ENCODE results near the gene GPR108. TPM values are rescaled to one million over a fixed set of nuclear protein-coding genes. Genes with fewer than 3 reads are reported as not detected.

GPR108 gene
- total RNA-seq, 4 donors from 2014 or later: 45.7 to 72.8 (median 52.0) TPM

DNA sequence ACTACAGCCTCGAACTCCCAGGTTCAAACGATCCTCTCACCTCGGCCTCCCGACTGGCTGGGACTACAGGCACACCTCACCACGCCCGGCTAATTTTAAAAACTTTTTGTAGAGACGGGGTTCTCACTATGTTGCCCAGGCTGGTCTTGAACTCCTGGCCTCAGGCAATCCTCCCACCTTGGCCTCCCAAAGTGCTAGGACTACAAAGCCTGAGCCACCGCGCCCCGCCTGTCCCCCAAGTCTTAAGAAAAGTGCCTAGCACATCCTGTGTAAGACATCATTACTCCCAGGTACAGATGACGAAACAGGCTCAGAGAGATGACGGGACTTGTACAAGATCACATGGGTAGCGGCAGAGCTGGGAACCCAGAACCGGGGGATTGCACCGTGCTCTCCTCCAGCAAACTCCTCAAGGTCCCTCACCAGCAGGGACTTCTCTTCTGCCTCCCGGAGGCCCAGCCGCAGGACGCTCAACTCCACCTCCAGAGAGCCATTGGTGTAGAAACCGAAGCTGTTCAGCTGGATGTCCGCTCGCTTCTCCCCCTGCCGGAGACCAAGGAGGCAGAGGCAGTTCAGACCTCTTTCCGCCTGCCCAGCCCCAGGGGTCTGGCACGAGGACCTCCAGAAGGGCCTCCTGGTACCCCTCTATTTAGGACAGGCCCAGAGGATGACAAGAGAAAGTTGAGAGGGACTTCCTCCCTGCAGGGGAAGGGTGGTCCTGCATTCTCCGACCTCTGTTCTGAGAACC lies 1.0 kb downstream of the GPR108 start:
- H3K4me1 ChIP-seq: peaks cover 26 to 50% (median 26%) of the 10 kb centered on the region in 3 donors
- 54% methylated on average over 4 to 8 of the region's 25 CpGs for WGBS, 2 donors
- H3K9me3 ChIP-seq: no peaks in the 10 kb centered on the region
- DNase-seq: peak; percentile 45
- intact Hi-C loops (cut with DNase I): no loop called here
- H3K27me3 ChIP-seq: no peaks in the 10 kb centered on the region
- peak overlapping the region; percentile 84 to 97 (median 88) for H3K4me3 ChIP-seq
- peak; percentile 48 to 75 (median 59) for TF ChIP-seq CTCF (IDR thresholded peaks at IDR 0.05)
- TF ChIP-seq POLR2A (IDR thresholded peaks at IDR 0.05): peak in 2 of 4 donors; percentile 22 to 65
- H3K27ac ChIP-seq: peak overlapping the region; percentile 96 to 99 (median 98)
- H3K36me3 ChIP-seq: peaks cover 11 to 42% (median 19%) of the 10 kb centered on the region in 3 donors

GRCh38 chr19:6735181-6735911 lies 2.0 kb downstream of the GPR108 start:
- peaks cover 21 to 51% (median 23%) of the 10 kb centered on the region in 3 donors for H3K4me1 ChIP-seq
- H3K36me3 ChIP-seq: peaks cover 15 to 52% (median 19%) of the 10 kb centered on the region in 3 donors
- DNase-seq: no peak
- TF ChIP-seq CTCF (IDR thresholded peaks at IDR 0.05): no peak
- no peak for TF ChIP-seq POLR2A (IDR thresholded peaks at IDR 0.05)
- intact Hi-C loops (cut with DNase I): no loop called here
- H3K4me3 ChIP-seq: peak overlapping the region in 1 of 4 donors; percentile 85
- 67 to 83% methylated on average over 8 to 11 of the region's 15 CpGs for WGBS, 2 donors
- peak overlapping the region; percentile 96 to 99 (median 98) for H3K27ac ChIP-seq
- H3K9me3 ChIP-seq: no peaks in the 10 kb centered on the region
- no peaks in the 10 kb centered on the region for H3K27me3 ChIP-seq

- peaks cover 20 to 58% (median 23%) of the 10 kb centered on the region in 3 donors for H3K4me1 ChIP-seq
- no peak overlapping the region for H3K27ac ChIP-seq
Observed at GRCh38 chr19:6734096-6734696, 3.2 kb downstream of the GPR108 start.

DNA sequence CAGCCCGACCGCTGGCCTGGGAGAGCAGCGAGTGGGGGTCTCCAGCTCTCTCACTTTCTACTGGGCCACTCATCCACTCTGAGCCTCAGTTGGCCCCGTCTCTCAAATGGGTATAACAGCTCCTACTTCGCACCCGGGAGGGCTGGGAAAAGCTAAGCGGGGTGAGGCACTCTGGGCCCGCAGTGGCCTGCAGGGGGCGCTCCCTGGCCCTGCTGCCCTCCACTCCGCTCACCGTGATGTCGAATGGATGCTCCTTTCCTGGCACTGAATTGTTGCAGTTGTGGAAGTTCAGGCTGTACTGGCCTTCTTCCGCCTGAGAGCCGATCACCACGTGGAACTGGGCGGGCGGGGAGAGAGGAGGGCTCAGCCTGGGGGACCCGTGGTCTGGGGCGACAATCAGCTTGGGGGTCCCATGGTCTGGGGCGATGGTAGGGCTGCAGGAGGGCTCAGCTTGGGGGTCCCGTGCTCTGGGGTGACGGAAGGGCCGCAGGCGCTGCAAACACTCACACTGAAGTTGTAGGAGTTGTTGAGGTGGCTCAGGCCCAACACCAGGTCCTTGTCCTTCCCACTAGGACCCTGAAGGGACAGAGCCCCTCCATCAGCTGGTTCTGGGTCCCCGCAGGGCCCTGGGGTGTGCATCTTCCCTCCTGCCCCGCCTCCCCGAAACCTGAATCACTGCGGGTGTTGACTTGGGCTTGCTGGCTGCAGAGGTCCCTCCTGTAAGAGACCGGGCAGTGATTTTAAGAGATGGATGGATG lies 3.9 kb downstream of the GPR108 start:
- no peak for DNase-seq
- H3K9me3 ChIP-seq: no peaks in the 10 kb centered on the region

More at GRCh38 chr19:6734096-6734696, 3.2 kb downstream of the GPR108 start:
- Histone ChIP-seq H3K4me3 (no peak overlapping the region), H3K9me3 (no peaks in the 10 kb centered on the region), H3K36me3 (peaks cover 15 to 59% (median 19%) of the 10 kb centered on the region in 3 donors), H3K27me3 (no peaks in the 10 kb centered on the region)
- no peak for DNase-seq
- TF ChIP-seq POLR2A (IDR thresholded peaks at IDR 0.05) (no peak), CTCF (IDR thresholded peaks at IDR 0.05) (no peak)
- intact Hi-C loops (cut with DNase I): no loop called here
- WGBS, 2 donors: 79 to 92% methylated on average over 10 to 17 of the region's 20 CpGs

More for the DNA sequence above, 3.9 kb downstream of the GPR108 start:
- H3K27ac ChIP-seq: no peak overlapping the region
- intact Hi-C loops (cut with DNase I): no loop called here
- H3K4me3 ChIP-seq: no peak overlapping the region
- H3K27me3 ChIP-seq: no peaks in the 10 kb centered on the region
- peaks cover 15 to 59% (median 19%) of the 10 kb centered on the region in 3 donors for H3K36me3 ChIP-seq
- WGBS, 2 donors: 84 to 92% methylated on average over 12 to 15 of the region's 29 CpGs
- peaks cover 14 to 57% (median 16%) of the 10 kb centered on the region in 3 donors for H3K4me1 ChIP-seq
- TF ChIP-seq POLR2A (IDR thresholded peaks at IDR 0.05) (no peak), CTCF (IDR thresholded peaks at IDR 0.05) (peak in 2 of 6 experiments; percentile 24 to 25)

Measured in esophagus squamous epithelium (tissue), 5 donors.